ENCODE measurements around the gene RCL1. TPM values are rescaled to one million over a fixed set of nuclear protein-coding genes. Genes with fewer than 3 reads are reported as not detected.

Gene RCL1
- polyA plus RNA-seq, 2 of the 4 experiments (the other 2 are of a cell fraction) = 25.5 to 27.5 TPM

DNA sequence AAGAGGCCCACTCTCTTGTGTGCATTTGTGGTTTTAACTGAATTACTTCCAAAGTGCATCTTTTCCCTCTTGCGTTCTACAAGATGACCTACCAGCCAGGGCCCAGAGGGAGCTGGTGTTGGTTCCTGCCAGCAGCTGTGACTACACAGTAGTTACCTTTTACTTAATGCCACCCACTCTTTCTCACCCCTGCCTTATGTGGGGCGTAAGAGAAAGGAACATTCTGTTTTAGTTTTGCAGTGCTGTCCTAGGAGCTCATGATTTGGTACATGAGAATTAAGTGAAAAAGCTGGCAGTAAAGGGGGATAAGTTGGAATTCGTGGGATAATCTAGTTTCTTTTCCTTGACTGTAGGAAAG, 45.4 kb downstream of the RCL1 start:
- WGBS (ENCODE audit: missing lambda C conversion rate) = 60% methylated on average over 3 of the region's 3 CpGs

DNA sequence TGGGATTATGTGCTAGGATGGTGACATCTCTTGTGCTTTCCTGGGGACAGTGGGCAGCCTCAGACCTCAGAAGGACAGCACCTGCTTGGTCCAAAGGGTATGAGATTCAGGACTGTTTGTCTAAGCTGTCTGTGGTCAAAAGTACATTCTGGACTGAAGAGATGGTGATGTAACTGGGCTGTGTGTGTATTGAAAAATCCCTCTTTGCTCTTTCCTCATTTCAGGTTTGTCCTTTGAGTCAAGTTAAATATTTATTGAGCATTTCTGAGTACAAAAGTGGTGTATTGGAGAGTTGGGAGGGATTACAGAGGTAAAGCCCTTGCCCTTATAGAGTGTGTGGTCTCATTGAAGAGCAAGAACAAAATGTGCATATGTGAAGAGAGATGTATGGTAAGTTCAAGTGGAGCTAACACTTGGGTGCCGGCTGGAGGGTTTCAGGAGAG, 46.7 kb downstream of the RCL1 start:
- WGBS (ENCODE audit: missing lambda C conversion rate) = 100% methylated on average over 1 of the region's 1 CpG
- Histone ChIP-seq H3K4me2 (peak overlapping the region; percentile 7; the same call in 1 of the 3 replicates), H3K4me3 (no peak overlapping the region), H3K9me3 (no peaks in the 10 kb centered on the region), H3K27ac (peak overlapping the region in 1 of 2 experiments; percentile 58; a peak in 1 of 6 replicates), H3K4me1 (peaks cover 28% of the 10 kb centered on the region)
- FAIRE-seq (no peak), ATAC-seq (no peak), DNase-seq (ENCODE audit: low read depth in 1 of 2, low spot score in 1 of 2) (no peak)
- ChIA-PET POLR2A (interaction anchor here (1.0 kb wide), 1 partner anchor 47 kb away, joined by 4 read pairs; the partner anchor contains the start of gene RCL1), CTCF (interaction anchor here (2.9 kb wide), 1 partner anchor 148 kb away, joined by 11 read pairs; no protein-coding TSS in a partner anchor)
- TF ChIP-seq FOSL2 (IDR thresholded peaks at IDR 0.05) (no peak), FOSL2 (CRISPR knock-in tag; IDR thresholded peaks at IDR 0.05) (no peak), KDM5A (IDR thresholded peaks at IDR 0.05) (no peak), ZC3H11A (IDR thresholded peaks at IDR 0.05) (no peak), CBX2 (IDR thresholded peaks at IDR 0.05; ENCODE audit: borderline replicate concordance, low read depth) (no peak), HDAC2 (IDR thresholded peaks at IDR 0.05) (no peak), HOXA7 (CRISPR knock-in tag; IDR thresholded peaks at IDR 0.05) (no peak), FOXS1 (CRISPR knock-in tag; IDR thresholded peaks at IDR 0.05) (no peak), ZFP36 (IDR thresholded peaks at IDR 0.05; ENCODE audit: borderline replicate concordance, partially characterized antibody) (no peak), CHD4 (IDR thresholded peaks at IDR 0.05; ENCODE audit: borderline replicate concordance) (no peak), RARB (CRISPR knock-in tag; IDR thresholded peaks at IDR 0.05) (no peak), JUN (IDR thresholded peaks at IDR 0.05) (no peak), EHF (CRISPR knock-in tag; IDR thresholded peaks at IDR 0.05) (no peak), CHD2 (IDR thresholded peaks at IDR 0.05; ENCODE audit: low read length, partially characterized antibody) (no peak), NR3C1 (IDR thresholded peaks at IDR 0.05) (no peak), RAD21 (conservative IDR thresholded peaks at IDR 0.05 in 1 of 2, IDR thresholded peaks at IDR 0.05 in 1 of 2) (no peak)
- TF ChIP-seq, protein P1, sequence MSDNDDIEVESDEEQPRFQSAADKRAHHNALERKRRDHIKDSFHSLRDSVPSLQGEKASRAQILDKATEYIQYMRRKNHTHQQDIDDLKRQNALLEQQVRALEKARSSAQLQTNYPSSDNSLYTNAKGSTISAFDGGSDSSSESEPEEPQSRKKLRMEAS (IDR thresholded peaks at IDR 0.05) = no peak
- TF ChIP-seq, protein P2, sequence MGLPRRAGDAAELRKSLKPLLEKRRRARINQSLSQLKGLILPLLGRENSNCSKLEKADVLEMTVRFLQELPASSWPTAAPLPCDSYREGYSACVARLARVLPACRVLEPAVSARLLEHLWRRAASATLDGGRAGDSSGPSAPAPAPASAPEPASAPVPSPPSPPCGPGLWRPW (IDR thresholded peaks at IDR 0.05) = no peak
- TF ChIP-seq, protein P3, sequence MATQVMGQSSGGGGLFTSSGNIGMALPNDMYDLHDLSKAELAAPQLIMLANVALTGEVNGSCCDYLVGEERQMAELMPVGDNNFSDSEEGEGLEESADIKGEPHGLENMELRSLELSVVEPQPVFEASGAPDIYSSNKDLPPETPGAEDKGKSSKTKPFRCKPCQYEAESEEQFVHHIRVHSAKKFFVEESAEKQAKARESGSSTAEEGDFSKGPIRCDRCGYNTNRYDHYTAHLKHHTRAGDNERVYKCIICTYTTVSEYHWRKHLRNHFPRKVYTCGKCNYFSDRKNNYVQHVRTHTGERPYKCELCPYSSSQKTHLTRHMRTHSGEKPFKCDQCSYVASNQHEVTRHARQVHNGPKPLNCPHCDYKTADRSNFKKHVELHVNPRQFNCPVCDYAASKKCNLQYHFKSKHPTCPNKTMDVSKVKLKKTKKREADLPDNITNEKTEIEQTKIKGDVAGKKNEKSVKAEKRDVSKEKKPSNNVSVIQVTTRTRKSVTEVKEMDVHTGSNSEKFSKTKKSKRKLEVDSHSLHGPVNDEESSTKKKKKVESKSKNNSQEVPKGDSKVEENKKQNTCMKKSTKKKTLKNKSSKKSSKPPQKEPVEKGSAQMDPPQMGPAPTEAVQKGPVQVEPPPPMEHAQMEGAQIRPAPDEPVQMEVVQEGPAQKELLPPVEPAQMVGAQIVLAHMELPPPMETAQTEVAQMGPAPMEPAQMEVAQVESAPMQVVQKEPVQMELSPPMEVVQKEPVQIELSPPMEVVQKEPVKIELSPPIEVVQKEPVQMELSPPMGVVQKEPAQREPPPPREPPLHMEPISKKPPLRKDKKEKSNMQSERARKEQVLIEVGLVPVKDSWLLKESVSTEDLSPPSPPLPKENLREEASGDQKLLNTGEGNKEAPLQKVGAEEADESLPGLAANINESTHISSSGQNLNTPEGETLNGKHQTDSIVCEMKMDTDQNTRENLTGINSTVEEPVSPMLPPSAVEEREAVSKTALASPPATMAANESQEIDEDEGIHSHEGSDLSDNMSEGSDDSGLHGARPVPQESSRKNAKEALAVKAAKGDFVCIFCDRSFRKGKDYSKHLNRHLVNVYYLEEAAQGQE (IDR thresholded peaks at IDR 0.05) = no peak

More for the DNA sequence above, 45.4 kb downstream of the RCL1 start:
- Histone ChIP-seq H3K9me3 (no peaks in the 10 kb centered on the region), H3K4me3 (no peak overlapping the region), H3K4me1 (peaks cover 42% of the 10 kb centered on the region), H3K27ac (peak overlapping the region in 1 of 2 experiments; percentile 54; a peak in 1 of 6 replicates), H3K4me2 (no peak overlapping the region)
- ChIA-PET CTCF (interaction anchor here (0.6 to 2.9 kb wide), 6 partner anchors 10 to 150 kb away, joined by 3 to 11 read pairs (median 4); no protein-coding TSS in a partner anchor), POLR2A (interaction anchor here (0.9 kb wide), 1 partner anchor 45 kb away, joined by 3 read pairs; the partner anchor contains the start of gene RCL1)
- DNase-seq (ENCODE audit: low read depth in 1 of 2, low spot score in 1 of 2) (no peak), ATAC-seq (no peak), FAIRE-seq (no peak)
- no peak for TF ChIP-seq NFE2L2 (conservative IDR thresholded peaks at IDR 0.05; ENCODE audit: low read length)
- TF ChIP-seq, protein P4, sequence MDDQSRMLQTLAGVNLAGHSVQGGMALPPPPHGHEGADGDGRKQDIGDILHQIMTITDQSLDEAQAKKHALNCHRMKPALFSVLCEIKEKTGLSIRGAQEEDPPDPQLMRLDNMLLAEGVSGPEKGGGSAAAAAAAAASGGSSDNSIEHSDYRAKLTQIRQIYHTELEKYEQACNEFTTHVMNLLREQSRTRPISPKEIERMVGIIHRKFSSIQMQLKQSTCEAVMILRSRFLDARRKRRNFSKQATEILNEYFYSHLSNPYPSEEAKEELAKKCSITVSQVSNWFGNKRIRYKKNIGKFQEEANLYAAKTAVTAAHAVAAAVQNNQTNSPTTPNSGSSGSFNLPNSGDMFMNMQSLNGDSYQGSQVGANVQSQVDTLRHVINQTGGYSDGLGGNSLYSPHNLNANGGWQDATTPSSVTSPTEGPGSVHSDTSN (IDR thresholded peaks at IDR 0.05) = no peak
- TF ChIP-seq GATA3 (IDR thresholded peaks at IDR 0.05; ENCODE audit: borderline replicate concordance) = no peak
- no peak for TF ChIP-seq EHF (CRISPR knock-in tag; IDR thresholded peaks at IDR 0.05)
- no peak for TF ChIP-seq ZFP36 (IDR thresholded peaks at IDR 0.05; ENCODE audit: borderline replicate concordance, partially characterized antibody)
- no peak for TF ChIP-seq RCOR1 (IDR thresholded peaks at IDR 0.05; ENCODE audit: low read depth, low read length)
- no peak for TF ChIP-seq KDM5A (IDR thresholded peaks at IDR 0.05)
- no peak for TF ChIP-seq ELK1 (IDR thresholded peaks at IDR 0.05; ENCODE audit: low read depth, low read length)
- TF ChIP-seq ZC3H11A (IDR thresholded peaks at IDR 0.05) = no peak
- TF ChIP-seq HOXA7 (CRISPR knock-in tag; IDR thresholded peaks at IDR 0.05) = no peak
- no peak for TF ChIP-seq CEBPB (IDR thresholded peaks at IDR 0.05)
- TF ChIP-seq MAZ (IDR thresholded peaks at IDR 0.05; ENCODE audit: borderline replicate concordance, low read depth, low read length) = no peak
- no peak for TF ChIP-seq CHD2 (IDR thresholded peaks at IDR 0.05; ENCODE audit: low read length, partially characterized antibody)
- TF ChIP-seq HOXB13 (CRISPR knock-in tag; IDR thresholded peaks at IDR 0.05; ENCODE audit: low read depth) = no peak
- TF ChIP-seq POLR2AphosphoS2 (conservative IDR thresholded peaks at IDR 0.05; ENCODE audit: low read length) = no peak
- TF ChIP-seq, protein P5, sequence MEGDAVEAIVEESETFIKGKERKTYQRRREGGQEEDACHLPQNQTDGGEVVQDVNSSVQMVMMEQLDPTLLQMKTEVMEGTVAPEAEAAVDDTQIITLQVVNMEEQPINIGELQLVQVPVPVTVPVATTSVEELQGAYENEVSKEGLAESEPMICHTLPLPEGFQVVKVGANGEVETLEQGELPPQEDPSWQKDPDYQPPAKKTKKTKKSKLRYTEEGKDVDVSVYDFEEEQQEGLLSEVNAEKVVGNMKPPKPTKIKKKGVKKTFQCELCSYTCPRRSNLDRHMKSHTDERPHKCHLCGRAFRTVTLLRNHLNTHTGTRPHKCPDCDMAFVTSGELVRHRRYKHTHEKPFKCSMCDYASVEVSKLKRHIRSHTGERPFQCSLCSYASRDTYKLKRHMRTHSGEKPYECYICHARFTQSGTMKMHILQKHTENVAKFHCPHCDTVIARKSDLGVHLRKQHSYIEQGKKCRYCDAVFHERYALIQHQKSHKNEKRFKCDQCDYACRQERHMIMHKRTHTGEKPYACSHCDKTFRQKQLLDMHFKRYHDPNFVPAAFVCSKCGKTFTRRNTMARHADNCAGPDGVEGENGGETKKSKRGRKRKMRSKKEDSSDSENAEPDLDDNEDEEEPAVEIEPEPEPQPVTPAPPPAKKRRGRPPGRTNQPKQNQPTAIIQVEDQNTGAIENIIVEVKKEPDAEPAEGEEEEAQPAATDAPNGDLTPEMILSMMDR (IDR thresholded peaks at IDR 0.05) = no peak
